Midbrain (tissue), 1 donor: Measurements from ENCODE around the gene GAA.
A peak's percentile ranks its signal among the peaks of the same experiment; 100 is the strongest.

Experiments
- DNase-seq: peaks from one replicate; lab custom pipeline; 2025; lab: John Stamatoyannopoulos, UW

GAA gene

DNA sequence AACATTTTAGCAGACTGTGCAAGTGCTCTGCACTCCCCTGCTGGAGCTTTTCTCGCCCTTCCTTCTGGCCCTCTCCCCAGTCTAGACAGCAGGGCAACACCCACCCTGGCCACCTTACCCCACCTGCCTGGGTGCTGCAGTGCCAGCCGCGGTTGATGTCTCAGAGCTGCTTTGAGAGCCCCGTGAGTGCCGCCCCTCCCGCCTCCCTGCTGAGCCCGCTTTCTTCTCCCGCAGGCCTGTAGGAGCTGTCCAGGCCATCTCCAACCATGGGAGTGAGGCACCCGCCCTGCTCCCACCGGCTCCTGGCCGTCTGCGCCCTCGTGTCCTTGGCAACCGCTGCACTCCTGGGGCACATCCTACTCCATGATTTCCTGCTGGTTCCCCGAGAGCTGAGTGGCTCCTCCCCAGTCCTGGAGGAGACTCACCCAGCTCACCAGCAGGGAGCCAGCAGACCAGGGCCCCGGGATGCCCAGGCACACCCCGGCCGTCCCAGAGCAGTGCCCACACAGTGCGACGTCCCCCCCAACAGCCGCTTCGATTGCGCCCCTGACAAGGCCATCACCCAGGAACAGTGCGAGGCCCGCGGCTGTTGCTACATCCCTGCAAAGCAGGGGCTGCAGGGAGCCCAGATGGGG is 3.1 kb downstream of the GAA start:
- no peak for DNase-seq

DNA sequence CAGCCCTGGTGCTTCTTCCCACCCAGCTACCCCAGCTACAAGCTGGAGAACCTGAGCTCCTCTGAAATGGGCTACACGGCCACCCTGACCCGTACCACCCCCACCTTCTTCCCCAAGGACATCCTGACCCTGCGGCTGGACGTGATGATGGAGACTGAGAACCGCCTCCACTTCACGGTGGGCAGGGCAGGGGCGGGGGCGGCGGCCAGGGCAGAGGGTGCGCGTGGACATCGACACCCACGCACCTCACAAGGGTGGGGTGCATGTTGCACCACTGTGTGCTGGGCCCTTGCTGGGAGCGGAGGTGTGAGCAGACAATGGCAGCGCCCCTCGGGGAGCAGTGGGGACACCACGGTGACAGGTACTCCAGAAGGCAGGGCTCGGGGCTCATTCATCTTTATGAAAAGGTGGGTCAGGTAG is 3.6 kb downstream of the GAA start:
- DNase-seq = no peak

DNA sequence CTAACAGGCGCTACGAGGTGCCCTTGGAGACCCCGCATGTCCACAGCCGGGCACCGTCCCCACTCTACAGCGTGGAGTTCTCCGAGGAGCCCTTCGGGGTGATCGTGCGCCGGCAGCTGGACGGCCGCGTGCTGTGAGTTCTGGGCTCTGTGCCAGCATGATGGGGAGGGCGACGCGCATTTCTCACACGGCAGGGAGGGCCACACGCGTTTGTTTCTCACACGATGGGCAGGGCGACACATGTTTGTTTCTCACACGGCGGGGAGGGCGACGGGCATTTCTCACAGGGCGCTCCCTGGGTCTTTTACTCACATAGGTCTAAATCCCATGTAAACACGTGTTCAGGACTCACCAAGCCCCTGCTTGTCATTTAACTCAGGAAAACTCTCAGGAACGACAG is 4.4 kb downstream of the GAA start:
- peak; percentile 47 for DNase-seq

DNA sequence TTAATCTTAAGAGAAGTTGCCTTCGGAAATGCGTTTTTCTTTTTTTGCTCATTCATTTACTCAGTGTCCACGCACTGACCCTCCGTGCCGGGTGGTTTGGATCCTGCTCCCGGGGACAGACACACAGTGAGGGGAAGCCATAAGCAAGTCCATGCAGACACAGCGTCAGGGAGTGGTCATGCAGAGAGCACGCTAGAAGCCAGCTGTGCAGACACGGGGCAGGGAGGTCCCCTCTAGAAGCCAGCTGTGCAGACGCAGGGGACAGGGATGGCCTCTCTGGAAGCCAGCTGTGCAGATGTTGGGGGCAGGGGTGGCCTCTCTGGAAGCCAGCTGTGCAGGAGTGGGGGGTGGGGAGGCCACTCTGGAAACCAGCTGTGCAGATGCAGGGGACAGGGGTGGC is 4.8 kb downstream of the GAA start:
- no peak for DNase-seq

DNA sequence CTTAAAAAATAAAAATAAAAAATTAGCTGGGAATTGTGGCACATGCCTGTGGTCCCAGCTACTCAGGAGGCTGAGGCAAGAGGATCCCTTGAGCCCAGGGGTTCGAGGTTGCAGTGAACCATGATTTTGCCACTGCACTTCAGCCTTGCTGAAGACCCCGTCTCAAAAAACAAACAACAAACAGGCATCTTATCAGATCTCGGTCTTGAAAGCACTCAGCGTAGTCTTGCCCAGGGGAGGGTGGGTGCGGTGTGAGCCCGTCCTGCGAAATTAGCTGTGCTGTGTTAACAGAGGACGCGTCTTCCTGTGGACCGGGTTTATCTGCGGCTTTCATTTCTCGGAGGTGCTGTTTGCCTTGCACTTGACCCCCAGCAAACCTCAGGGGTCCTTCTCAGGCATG is 5.4 kb downstream of the GAA start:
- no peak for DNase-seq

DNA sequence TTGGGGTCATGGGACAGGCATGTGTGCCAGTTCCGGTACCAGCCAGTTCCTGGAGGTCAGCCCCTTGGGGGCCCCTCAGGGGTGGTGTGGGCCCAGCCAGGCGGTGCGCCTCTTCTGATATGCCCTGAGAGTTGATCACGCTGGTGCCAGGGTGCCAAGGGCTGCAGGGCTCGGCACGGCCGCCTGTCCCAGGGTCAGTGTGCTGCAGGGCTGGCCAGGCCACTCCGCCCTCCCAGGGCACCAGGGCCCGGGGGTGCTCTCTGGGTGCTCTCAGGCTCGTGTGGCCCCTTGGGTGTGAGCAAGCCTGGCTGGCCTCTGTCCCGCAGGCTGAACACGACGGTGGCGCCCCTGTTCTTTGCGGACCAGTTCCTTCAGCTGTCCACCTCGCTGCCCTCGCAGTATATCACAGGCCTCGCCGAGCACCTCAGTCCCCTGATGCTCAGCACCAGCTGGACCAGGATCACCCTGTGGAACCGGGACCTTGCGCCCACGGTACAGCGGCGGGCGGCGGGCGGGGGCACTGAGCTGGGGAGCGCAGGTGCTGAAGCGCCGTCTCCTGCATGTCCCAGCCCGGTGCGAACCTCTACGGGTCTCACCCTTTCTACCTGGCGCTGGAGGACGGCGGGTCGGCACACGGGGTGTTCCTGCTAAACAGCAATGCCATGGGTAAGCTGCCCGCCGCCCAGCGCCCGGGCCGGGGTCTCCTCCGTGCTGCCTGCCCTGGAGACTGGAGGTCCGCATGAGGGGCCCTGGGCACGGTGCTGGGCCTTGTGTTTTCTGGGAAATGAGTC is 6.0 kb downstream of the GAA start:
- no peak for DNase-seq

DNA sequence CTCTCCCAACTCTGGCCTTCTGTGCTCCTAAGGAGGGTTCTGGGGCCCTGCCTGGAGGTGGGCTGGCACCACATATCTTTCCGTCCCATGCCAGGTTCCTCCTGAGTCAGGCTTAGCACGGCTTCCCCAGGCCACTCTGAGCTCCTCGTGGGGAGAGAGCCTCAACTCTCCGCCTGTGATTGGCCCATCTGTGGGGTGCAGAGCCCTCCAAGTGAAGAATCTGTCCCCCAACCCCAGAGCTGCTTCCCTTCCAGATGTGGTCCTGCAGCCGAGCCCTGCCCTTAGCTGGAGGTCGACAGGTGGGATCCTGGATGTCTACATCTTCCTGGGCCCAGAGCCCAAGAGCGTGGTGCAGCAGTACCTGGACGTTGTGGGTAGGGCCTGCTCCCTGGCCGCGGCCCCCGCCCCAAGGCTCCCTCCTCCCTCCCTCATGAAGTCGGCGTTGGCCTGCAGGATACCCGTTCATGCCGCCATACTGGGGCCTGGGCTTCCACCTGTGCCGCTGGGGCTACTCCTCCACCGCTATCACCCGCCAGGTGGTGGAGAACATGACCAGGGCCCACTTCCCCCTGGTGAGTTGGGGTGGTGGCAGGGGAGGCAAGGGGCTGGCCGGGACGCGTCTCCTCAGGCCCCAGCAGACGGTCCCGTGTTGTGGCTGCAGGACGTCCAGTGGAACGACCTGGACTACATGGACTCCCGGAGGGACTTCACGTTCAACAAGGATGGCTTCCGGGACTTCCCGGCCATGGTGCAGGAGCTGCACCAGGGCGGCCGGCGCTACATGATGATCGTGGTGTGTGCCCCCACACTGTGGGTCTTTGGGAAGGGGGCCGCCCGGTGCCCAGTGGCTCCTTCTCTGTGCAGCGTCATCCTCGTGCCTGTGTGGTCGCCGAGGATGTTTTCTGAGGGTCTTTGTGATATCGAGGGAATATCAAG is 6.9 kb downstream of the GAA start:
- no peak for DNase-seq

DNA sequence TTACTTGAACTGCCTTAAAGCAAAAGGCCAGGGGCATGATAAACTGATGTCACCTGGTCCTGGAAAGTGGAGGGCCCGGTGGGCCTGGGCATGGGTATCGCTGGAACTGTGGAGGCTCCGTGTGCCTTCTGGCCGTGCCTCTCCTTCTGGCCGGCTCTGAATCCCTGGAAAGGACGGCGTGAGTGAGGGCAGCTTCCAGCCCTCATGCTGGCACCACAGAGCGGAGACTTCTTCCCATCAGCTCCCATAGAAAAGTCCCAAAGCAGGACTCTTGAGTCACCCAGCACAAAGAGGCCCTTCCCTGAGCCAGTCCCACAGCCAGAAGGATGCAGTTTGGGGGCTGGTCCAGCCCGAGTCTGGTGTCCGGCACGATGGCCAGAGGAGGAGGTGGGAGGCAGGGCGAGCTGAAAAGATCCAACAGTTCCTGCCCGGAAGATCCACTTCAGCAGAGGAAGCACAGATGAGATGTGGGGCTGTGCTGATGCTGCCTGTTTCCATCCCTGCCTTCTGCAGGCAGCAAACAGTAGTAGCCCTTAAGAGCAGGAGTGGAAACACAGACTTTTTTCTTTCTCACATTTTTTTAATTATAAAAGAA is 7.8 kb downstream of the GAA start:
- no peak for DNase-seq

DNA sequence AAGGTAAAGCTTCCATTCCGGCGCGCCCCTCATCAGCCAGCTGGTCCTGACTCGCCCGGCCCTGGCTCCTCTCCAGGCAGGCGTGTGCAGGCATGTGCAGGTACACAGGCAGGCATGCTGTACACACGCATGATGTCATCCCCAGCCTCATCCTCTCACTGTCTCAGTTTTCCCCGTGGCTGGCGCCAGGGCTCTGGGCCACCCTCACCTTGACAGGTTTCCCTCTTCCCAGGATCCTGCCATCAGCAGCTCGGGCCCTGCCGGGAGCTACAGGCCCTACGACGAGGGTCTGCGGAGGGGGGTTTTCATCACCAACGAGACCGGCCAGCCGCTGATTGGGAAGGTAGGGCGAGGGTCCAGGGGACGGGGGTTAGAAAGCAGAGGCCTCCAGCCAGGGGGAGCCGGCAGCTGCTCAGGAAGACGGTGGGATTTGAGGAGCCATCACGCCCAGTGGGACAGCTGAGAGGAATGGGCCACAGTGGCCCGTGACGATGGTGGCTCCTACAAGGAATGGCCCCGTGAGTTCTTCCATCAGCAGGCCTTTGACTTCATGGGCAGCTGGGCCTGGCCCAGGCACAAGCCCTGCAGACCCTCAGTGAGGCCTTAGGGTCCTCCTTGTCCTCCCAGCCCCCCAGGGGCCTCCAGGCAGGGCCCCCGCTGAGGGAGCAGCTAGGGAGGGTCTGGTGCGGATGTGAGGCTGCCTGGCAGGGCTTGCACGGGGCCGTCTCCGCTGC is 8.5 kb downstream of the GAA start:
- no peak for DNase-seq

DNA sequence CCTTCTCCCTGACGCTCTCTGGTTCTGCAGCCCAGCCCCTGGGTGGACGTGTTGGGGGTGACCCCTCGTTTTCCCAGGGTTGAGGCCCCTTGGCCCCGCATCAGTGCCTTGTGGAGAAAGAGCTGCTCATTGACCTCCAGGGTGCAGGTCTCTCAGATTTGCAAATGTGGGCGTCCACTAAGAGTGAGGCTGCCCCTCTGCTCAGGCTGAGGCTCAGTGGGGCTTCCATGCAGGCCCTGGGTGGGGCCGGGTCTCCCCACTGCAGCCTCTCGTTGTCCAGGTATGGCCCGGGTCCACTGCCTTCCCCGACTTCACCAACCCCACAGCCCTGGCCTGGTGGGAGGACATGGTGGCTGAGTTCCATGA is 9.0 kb downstream of the GAA start:
- no peak for DNase-seq

DNA sequence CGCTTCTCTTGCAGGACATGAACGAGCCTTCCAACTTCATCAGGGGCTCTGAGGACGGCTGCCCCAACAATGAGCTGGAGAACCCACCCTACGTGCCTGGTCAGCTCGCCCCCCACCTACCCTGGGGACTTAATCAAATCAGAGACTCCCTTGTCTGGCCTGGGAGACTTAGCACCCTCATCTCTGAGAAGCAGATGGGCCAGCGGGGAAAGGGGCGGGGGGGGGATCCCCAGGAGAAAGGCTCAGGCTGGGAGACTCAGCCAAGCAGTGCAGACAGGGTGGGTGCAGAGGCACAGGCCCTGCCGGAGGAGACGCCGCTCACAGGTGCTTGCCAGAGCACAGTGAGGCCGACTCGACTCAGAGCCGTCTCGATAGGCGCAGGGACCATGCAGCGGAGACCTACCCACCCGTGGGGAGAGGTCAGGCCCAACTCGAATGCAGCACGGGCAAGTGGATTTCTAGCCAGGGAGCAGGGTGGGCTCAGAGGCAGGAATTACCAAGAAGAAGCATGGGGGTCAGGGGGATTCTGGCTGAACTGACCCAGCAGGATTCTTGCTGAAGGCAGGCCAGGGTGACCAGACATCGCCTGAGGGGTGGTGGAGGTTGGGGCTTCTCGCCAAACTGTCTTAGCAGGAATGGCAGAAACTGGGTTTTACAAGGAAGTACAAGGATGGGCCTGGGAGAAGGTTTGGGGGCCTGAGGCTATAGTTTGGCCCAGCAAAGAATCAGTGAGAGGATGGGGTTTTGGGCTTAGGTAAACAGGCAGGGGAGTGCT is 9.7 kb downstream of the GAA start:
- DNase-seq = no peak

DNA sequence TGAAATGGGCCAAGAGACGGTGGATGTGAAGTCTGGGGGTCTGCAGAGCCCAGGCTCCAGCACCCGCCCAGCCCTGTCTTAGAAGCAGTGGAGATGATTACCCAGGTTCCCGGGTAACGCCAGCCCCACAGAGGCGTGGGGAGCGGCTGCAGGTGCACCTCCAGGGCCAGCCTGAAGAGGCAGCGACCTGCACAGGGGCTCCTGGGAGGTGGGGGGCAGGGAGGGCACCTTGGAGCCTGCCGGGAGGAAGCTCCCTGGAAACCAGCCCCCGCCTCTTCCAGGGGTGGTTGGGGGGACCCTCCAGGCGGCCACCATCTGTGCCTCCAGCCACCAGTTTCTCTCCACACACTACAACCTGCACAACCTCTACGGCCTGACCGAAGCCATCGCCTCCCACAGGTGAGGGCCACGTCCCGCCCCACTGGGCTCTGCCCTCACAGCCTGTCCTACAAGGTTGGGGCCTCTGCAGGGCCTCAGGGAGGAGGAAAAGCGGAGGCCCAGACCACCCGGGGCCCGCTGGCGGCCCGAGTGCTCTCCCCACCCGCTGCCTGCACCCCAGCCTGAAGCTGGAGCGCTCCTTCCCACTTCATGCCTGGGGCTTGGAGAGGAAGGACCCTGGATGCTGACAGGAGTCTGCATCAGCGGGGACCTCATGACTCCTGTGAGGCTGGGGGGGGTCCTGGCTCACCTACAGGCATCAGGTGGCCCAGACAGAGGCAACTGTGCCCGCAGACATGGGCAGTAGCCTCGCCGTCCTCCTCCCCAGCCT is 10.5 kb downstream of the GAA start:
- no peak for DNase-seq

DNA sequence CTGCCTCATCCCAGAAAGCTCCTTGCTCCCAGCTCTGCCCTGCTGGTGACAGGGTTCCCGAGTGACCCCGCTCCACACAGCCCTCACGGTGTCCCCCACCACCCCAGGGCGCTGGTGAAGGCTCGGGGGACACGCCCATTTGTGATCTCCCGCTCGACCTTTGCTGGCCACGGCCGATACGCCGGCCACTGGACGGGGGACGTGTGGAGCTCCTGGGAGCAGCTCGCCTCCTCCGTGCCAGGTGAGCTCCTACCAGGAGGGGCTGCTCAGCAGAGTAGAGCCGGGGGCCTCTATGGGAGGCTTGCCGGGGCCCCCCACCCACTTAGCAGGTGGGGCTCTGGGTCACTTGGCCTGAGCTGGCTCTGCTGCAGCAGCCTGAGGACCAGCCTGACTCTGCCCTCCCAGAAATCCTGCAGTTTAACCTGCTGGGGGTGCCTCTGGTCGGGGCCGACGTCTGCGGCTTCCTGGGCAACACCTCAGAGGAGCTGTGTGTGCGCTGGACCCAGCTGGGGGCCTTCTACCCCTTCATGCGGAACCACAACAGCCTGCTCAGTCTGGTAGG is 11.2 kb downstream of the GAA start:
- DNase-seq = no peak

DNA sequence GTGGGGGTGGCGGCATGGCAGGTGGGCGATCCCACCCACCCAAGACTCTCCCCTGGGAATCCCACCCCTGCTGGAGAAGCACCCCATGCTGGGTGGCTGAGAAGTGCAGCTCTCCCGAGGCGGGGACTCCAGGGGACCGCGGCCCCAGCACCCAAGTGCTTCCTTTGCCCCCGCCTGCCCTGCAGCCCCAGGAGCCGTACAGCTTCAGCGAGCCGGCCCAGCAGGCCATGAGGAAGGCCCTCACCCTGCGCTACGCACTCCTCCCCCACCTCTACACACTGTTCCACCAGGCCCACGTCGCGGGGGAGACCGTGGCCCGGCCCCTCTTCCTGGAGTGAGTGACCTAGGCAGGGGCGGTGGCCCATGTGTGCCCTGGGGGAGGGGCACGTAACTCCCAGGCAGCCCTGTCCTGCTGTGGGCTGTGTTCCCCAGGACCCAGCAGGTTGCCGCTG is 11.7 kb downstream of the GAA start:
- no peak for DNase-seq

DNA sequence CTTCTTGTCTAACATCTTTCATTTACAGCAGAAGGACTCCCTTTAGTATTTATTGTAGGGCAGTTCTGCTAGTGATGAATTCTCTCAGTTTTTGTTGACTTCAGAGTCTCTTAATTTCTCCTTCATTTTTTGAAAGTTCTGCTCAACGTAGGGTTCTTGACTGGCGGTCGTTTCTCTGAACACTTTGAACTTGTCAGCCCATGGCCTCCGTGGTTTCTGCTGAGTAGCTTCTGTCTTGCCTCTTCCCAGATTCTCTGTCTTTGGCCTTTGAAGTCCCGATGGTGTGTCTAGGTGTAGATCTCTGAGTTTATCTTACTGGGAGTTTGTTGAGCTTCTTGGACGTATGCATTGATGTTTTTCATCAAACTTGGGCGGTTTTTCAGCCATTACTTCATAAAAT is 13.4 kb downstream of the GAA start:
- no peak for DNase-seq

DNA sequence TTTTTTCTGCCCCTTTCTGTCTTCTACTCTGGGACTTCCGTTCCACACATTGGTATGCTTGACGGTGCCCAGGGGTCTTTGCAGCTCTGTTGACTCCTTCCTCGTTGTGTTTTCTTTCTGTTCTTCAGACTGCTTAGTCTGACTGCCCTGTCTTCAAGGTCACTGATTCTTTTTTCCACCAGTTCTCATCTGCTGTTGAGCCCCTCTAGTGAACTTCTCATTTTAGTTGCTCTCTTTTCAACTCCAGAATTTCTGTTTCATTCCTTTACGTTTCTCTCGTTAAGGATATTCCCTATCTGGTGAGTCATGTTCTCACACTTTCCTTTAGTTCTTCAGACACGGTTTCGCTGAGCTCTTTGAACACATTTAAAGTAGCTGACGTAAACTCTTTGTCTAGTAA is 13.8 kb downstream of the GAA start:
- no peak for DNase-seq

DNA sequence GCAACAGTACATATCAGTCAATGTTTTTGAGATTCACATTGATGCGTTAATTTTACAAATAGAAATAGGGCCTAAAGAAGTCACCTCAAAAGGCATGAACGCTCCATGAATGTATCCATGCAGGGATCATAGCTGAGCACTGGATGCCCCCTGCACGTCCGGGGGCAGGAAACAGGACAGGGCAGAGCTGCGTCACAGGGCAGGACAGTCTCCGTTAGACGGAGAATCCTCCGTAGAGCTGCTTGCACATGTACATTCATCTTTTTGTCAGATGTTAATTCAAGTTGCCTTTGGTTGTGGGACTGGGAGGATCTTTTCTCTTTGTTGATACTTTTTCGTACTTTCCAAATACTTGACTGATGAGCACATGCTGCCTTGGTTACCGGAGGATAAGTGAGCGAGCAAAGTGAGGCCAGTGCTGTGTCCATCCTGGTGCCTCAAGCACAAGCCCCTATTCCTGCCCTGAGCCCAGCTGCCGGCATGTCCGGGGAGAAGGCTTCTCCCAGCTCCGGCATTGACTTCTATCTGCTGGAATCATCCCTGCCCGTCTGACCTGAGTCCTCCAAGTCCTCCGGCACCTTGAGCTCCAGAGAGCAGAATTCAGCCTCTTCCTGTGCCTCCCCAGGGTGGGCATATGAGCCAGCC is 15.0 kb downstream of the GAA start:
- DNase-seq = no peak

DNA sequence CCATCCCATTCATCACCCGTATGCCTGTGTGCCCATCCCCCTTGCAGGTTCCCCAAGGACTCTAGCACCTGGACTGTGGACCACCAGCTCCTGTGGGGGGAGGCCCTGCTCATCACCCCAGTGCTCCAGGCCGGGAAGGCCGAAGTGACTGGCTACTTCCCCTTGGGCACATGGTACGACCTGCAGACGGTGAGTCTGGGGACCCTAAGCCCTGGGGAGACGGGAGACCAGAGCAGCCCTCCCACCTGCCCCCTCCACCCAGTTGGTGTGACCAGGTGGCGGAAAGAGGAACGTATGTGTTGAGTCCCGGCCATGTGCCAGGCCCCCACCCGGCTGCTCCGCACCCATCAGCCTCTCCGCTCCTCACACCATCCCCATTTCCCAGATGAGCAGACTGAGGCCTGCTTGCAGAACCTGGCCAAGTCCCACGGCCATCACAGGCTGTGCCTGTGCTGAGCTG is 15.6 kb downstream of the GAA start:
- DNase-seq = no peak
